Subcutaneous adipose tissue (tissue), 4 donors: Measurements from ENCODE around the gene DHH. TPM values are rescaled to one million over a fixed set of nuclear protein-coding genes. Genes with fewer than 3 reads are reported as not detected.

Experiments used
- total RNA-seq, 4 donors: library from RNA; depleted of rRNA; stranded (reverse); fragments of >200 nt; gene quantifications; one replicate each; pipeline ENCODE4 v1.1.0, GENCODE V29; 2016
- TF ChIP-seq, protein P1 (sequence below): fragments of 450-650 bp; IDR thresholded peaks from one replicate; pipeline ENCODE4 v1.5.1; 2016; ENCODE audit warnings: low read depth, mild to moderate bottlenecking, control low read depth, antibody characterized with exemption, moderate library complexity

DHH gene
- total RNA-seq, 4 donors from 2014 or later = 0.34 to 1.9 (median 0.46) TPM

DNA sequence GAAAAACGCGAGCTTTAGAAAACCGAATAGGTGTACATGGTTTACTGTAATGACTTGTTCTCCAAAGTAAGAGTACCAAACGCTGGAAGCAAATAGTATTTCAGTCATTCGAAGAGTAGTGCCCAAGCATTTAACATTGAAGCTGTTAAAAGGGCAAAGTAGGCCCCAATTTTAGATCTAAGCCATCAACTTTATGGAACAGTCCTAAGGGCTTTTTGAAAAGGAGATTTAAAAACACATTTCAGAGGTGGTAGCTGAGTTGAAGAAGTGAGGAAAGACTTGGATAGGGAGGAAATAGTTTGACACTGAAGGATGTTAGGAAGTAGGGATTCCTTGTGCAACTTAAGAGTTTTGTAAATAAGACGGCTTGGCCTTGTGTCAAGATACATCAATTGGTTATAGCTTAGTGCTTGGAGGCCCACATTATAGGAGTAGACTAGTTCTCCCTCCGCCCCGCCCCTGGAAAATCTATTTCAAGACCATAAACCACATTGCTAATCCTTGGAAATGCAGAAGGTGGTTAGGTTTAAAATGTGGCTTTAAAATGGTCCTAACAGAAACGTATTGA is 37.4 kb upstream of the DHH start:
- TF ChIP-seq, protein P1, sequence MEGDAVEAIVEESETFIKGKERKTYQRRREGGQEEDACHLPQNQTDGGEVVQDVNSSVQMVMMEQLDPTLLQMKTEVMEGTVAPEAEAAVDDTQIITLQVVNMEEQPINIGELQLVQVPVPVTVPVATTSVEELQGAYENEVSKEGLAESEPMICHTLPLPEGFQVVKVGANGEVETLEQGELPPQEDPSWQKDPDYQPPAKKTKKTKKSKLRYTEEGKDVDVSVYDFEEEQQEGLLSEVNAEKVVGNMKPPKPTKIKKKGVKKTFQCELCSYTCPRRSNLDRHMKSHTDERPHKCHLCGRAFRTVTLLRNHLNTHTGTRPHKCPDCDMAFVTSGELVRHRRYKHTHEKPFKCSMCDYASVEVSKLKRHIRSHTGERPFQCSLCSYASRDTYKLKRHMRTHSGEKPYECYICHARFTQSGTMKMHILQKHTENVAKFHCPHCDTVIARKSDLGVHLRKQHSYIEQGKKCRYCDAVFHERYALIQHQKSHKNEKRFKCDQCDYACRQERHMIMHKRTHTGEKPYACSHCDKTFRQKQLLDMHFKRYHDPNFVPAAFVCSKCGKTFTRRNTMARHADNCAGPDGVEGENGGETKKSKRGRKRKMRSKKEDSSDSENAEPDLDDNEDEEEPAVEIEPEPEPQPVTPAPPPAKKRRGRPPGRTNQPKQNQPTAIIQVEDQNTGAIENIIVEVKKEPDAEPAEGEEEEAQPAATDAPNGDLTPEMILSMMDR = no peak

DNA sequence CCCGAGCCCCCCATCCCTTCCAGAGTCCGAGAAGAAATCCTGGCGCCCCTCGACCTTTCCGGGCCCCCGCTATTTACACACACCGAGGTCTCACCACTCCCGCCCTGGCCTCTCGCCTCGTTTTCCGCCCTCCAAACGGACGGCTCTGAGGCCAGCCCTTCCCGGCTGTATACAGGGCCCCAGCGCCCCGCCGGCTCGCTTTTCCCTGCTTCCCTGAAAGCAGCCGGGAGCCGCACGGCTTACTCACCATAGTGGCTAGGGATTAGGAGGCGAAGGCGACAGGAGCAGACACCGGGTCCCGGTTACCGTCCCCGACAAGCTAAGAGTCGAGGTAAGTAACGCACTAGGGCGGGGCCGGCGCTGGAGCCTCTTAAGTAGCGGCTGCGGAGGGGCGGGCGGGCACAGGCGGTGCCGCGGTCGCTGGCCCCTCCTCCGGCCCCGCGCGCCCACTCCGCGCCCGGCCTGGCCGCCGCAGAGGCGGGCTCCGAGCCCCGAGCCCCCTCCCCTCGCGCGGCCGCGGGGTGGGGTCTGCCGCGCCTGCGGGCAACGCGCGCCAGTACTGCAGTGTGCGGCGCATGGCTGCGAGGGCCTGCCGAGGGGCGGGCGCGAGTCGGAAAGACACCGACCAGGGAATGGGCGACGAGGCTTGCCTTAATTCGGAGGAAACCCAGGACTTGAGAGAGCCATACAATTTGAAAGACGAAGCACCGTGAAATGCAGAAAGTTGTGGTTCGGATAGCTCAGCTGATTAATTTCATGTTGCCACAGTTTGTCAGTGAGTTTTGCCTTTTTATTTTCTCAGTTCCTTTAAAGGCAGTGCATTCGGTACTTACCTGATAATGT is 36.7 kb upstream of the DHH start, which contains the start of gene TUBA1B:
TUBA1B (minus strand) TSS at position 345 of the 843 bp plus-strand sequence; CDS start at position 250, 95 bp downstream.
- TF ChIP-seq, protein P1 = no peak

GRCh38 chr12:49130151-49131050 is 35.8 kb upstream of the DHH start:
- TF ChIP-seq, protein P1 = no peak

DNA sequence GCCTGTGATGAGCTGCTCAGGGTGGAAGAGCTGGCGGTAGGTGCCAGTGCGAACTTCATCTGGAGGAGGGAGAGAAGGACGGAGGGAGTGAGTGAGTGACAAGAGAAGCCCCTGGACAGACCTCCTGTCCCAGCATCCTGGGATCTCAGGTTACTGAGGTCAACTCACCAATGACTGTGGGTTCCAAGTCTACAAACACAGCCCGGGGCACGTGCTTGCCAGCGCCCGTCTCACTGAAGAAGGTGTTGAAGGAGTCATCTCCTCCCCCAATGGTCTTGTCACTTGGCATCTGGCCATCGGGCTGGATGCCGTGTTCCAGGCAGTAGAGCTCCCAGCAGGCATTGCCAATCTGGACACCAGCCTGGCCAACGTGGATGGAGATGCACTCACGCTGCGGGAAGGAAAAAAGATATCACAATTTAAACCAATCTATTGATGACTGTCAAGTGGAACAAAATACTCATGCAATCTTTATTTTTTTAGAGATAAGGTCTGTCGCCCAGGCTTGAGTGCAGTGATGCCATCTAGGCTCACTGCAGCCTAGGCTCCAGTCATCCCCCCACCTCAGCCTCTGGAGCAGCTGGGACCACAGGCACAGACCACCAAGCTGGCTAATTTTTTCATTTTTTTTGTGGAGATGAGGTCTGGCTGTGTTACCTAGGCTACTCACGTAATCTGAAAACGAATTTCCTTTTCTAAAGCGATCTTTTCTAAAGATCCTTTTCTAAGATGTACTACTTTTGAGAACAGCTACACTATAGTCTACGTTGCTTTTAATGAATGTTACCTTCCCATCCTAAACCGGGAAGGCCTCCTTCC is 34.9 kb upstream of the DHH start:
- TF ChIP-seq, protein P1 = no peak

DNA sequence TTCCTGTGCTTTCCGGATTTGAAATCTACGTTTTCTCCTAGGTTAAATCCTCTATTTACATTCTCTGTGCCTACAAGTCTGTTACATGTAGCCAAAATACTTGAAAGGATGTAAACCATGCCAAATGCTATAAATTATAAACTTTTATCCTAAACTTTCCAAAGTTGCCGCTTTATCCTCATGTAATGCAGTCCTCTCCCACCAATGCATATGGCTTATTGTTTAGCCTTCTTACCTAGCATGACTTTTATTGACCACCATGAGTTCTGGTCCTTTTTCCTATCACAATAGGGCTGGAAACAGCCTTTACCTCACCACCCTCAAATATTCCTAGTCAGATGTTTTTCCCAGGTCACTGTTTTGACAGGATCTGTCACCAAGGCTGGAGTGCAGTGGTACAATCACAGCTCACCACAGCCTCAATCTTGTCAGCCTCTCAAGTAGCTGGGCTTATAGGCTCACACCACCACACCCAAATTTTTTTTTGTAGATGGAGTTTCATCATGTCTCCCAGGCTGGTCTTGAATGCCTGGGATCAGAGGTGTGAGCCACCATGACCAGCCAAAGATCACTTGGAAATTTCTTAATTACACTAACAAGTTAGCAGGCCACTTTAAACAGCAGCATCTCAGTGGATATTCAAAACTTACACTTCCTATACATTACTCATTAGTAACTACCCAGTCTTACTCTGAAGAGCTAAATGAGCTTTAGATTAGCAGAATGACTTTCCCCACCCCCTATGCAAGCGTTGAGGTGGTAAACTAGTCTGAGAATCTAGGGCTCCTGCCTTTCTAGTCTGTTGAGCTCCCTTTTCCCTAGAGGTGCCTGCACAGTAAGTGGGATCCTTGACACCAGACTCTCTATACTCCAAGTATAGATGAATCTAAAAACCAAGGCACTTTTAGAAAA is 32.5 kb upstream of the DHH start:
- TF ChIP-seq, protein P1 = no peak

GRCh38 chr12:49121047-49121696 is 26.6 kb upstream of the DHH start:
- TF ChIP-seq, protein P1 = no peak
